H9 (cell line): Measurements from ENCODE around the gene CD9. TPM values are rescaled to one million over a fixed set of nuclear protein-coding genes. Genes with fewer than 3 reads are reported as not detected.

Experiments used
- DNase-seq: peaks from one replicate; pipeline ENCODE4 v3.0.0-alpha.2; 2017
- H2AFZ ChIP-seq: one replicate; pipeline ENCODE4 v1.6.1; 2013; ENCODE audit warnings: mild to moderate bottlenecking, low read length, control low read depth, moderate library complexity
- H2AK5ac ChIP-seq: 2 replicates; pipeline ENCODE4 v1.6.1; 2013; ENCODE audit warnings: low read length, control low read depth, mixed read lengths; ENCODE audit not compliant: insufficient read length
- H2BK120ac ChIP-seq: one replicate; pipeline ENCODE4 v1.6.1; 2013; ENCODE audit warnings: low read depth, mild to moderate bottlenecking, low read length, control low read depth, inconsistent platforms; ENCODE audit not compliant: poor library complexity, severe bottlenecking
- H2BK12ac ChIP-seq: 2 replicates; pipeline ENCODE4 v1.6.1; 2013; ENCODE audit warnings: low read length, control low read depth, mixed read lengths, low read depth; ENCODE audit not compliant: insufficient read length
- H2BK15ac ChIP-seq: 2 replicates; pipeline ENCODE4 v1.6.1; 2013; ENCODE audit warnings: low read depth, low read length, control low read depth
- H2BK20ac ChIP-seq: one replicate; pipeline ENCODE4 v1.6.1; 2013; ENCODE audit warnings: low read depth, mild to moderate bottlenecking, low read length, control low read depth, inconsistent platforms; ENCODE audit not compliant: poor library complexity, severe bottlenecking
- H2BK5ac ChIP-seq: 2 replicates; pipeline ENCODE4 v1.6.1; 2013; ENCODE audit warnings: low read length, control low read depth, mixed read lengths; ENCODE audit not compliant: insufficient read length
- H3K14ac ChIP-seq: 2 replicates; pipeline ENCODE4 v1.6.1; 2013; ENCODE audit warnings: low read length, control low read depth; ENCODE audit not compliant: insufficient read depth
- H3K18ac ChIP-seq: 2 replicates; pipeline ENCODE4 v1.6.1; 2013; ENCODE audit warnings: low read depth, mild to moderate bottlenecking, mixed read lengths, low read length, control low read depth; ENCODE audit not compliant: insufficient read length
- H3K23ac ChIP-seq: 2 replicates; pipeline ENCODE4 v1.6.1; 2013; ENCODE audit warnings: low read length, control low read depth, mixed read lengths, low read depth; ENCODE audit not compliant: insufficient read length
- H3K23me2 ChIP-seq: 2 replicates; pipeline ENCODE4 v1.6.1; 2013; ENCODE audit warnings: low read depth, mild to moderate bottlenecking, mixed read lengths, low read length, control low read depth; ENCODE audit not compliant: insufficient read length, poor library complexity, severe bottlenecking
- H3K27ac ChIP-seq: 2 replicates; pipeline ENCODE4 v1.5.1; 2013; ENCODE audit warnings: low read length, control low read depth, mixed read lengths, low read depth; ENCODE audit not compliant: insufficient read length
- H3K27me3 ChIP-seq: 2 replicates; pipeline ENCODE4 v1.6.1; 2013; ENCODE audit warnings: low read length, control low read depth, inconsistent platforms; ENCODE audit not compliant: insufficient read depth
- H3K4ac ChIP-seq: 2 replicates; pipeline ENCODE4 v1.6.1; 2013; ENCODE audit warnings: low read depth, mild to moderate bottlenecking, control low read depth, inconsistent platforms, low read length, moderate library complexity
- H3K4me1 ChIP-seq: 2 replicates; pipeline ENCODE4 v1.6.1; 2013; ENCODE audit warnings: low read length, control low read depth, inconsistent platforms; ENCODE audit not compliant: insufficient read depth
- H3K4me2 ChIP-seq: 2 replicates; pipeline ENCODE4 v1.6.1; 2013; ENCODE audit warnings: low read length, control low read depth, mixed read lengths; ENCODE audit not compliant: insufficient read length, insufficient read depth
- H3K56ac ChIP-seq: 2 replicates; pipeline ENCODE4 v1.6.1; 2013; ENCODE audit warnings: low read depth, mild to moderate bottlenecking, mixed read lengths, low read length, control low read depth; ENCODE audit not compliant: insufficient read length
- H3K79me1 ChIP-seq: 2 replicates; pipeline ENCODE4 v1.6.1; 2013; ENCODE audit warnings: low read depth, mild to moderate bottlenecking, moderate library complexity, low read length, control low read depth, inconsistent platforms; ENCODE audit not compliant: insufficient read depth, poor library complexity, severe bottlenecking
- H3K79me2 ChIP-seq: 2 replicates; pipeline ENCODE4 v1.6.1; 2013; ENCODE audit warnings: low read length, control low read depth, inconsistent platforms; ENCODE audit not compliant: insufficient read depth
- H3K9ac ChIP-seq: 2 replicates; pipeline ENCODE4 v1.6.1; 2013; ENCODE audit warnings: low read length, control low read depth, mixed read lengths; ENCODE audit not compliant: insufficient read length; ENCODE audit errors: extremely low read depth
- H3K9me3 ChIP-seq: one replicate; pipeline ENCODE4 v1.6.1; 2013; ENCODE audit warnings: low read depth, low read length, inconsistent platforms; ENCODE audit not compliant: control insufficient read depth
- H3T11ph ChIP-seq: one replicate; pipeline ENCODE4 v1.6.1; 2013; ENCODE audit warnings: mild to moderate bottlenecking, low read length, control low read depth, inconsistent platforms
- H4K20me1 ChIP-seq: one replicate; pipeline ENCODE4 v1.6.1; 2013; ENCODE audit not compliant: control insufficient read depth, insufficient read length, insufficient read depth
- H4K5ac ChIP-seq: 2 replicates; pipeline ENCODE4 v1.6.1; 2013; ENCODE audit warnings: low read depth, mild to moderate bottlenecking, mixed read lengths, low read length, control low read depth; ENCODE audit not compliant: insufficient read length
- H4K8ac ChIP-seq: replicated peaks from 2 replicates; pipeline ENCODE4 v1.6.1; 2013; ENCODE audit warnings: low read length, control low read depth, mixed read lengths, low read depth; ENCODE audit not compliant: insufficient read length
- H4K91ac ChIP-seq: 2 replicates; pipeline ENCODE4 v1.6.1; 2013; ENCODE audit warnings: low read depth, mild to moderate bottlenecking, moderate library complexity, mixed read lengths, low read length, control low read depth; ENCODE audit not compliant: insufficient read length
- H3K27ac Mint-ChIP-seq, 3 experiments: 2 replicates in 2 of 3; 3 replicates in 1 of 3; pipeline ENCODE4 v1.8.0; 2020 to 2021; ENCODE audit warnings: mixed read lengths in 3 of 3, mild to moderate bottlenecking in 1 of 3, moderate library complexity in 1 of 3
- H3K27me3 Mint-ChIP-seq: 2 replicates; pipeline ENCODE4 v1.8.0; 2021; ENCODE audit warnings: low read depth, mild to moderate bottlenecking, moderate library complexity, mixed read lengths
- H3K36me3 Mint-ChIP-seq, 3 experiments: 2 replicates in 2 of 3; 3 replicates in 1 of 3; pipeline ENCODE4 v1.8.0; 2020 to 2021; ENCODE audit warnings: low read depth in 3 of 3, mixed read lengths in 3 of 3; ENCODE audit not compliant: insufficient read depth in 1 of 3
- H3K4me1 Mint-ChIP-seq, 2 experiments: 2 replicates each; pipeline ENCODE4 v1.8.0; 2020; ENCODE audit warnings: mixed read lengths in 2 of 2
- H3K4me3 Mint-ChIP-seq, 2 experiments: 2 replicates in 1 of 2; 3 replicates in 1 of 2; pipeline ENCODE4 v1.8.0; 2020 to 2021; ENCODE audit warnings: mild to moderate bottlenecking in 2 of 2, mixed read lengths in 2 of 2, moderate library complexity in 1 of 2
- H3K9me3 Mint-ChIP-seq, 2 experiments: 2 replicates in 1 of 2; 3 replicates in 1 of 2; pipeline ENCODE4 v1.8.0; 2020; ENCODE audit warnings: mild to moderate bottlenecking in 2 of 2, mixed read lengths in 2 of 2, moderate library complexity in 1 of 2
- CTCF ChIP-seq: fragments of 200-600 bp; sonication (generic); conservative IDR thresholded peaks from 3 replicates; pipeline ENCODE4 v1.8.0; 2021; ENCODE audit warnings: antibody characterized with exemption, mild to moderate bottlenecking
- WGBS: extraction: QIAGEN DNeasy Blood & Tissue Kit; methylation state at CpG from one replicate; pipeline ENCODE4 v1.1.7; 2013; ENCODE audit warnings: missing lambda C conversion rate, low lambda C conversion rate, mixed read lengths; ENCODE audit not compliant: insufficient read length; ENCODE audit errors: extremely low coverage; 5-methylcytosine and 5-hydroxymethylcytosine counted together
- total RNA-seq: library from RNA; stranded (reverse); gene quantifications from 2 replicates; pipeline ENCODE4 v1.2.1, GENCODE V29; 2021

CD9 gene
- total RNA-seq, 1 experiment from 2014 or later, result 132 TPM

DNA sequence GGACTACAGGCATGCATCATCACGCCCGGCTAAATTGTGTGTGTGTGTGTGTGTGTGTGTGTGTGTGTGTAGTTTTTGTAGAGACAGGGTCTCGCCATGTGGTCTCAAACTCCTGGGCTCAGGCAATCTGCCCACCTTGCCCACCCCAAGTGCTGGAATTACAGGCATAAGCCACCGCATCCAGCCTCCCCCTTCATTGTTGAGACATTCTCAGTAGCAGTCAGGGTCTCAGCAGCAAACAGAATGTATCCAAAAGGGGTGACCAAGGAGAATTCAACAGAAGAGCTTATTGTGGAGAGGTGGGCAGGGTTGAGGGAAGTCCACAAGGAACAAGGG lies 73.0 kb downstream of the CD9 start:
- no peak overlapping the region for H2BK12ac ChIP-seq
- Mint-ChIP-seq H3K36me3 (no peaks in the 10 kb centered on the region), H3K9me3 (no peaks in the 10 kb centered on the region), H3K4me3 (0 out of 5 replicates have a peak overlapping the region, but pooled peaks of 1 of the 2 experiments have one; percentile 17), H3K27me3 (no peaks in the 10 kb centered on the region; the same call in 1 of the 2 replicates), H3K4me1 (peaks cover 53 to 67% of the 10 kb centered on the region in 2 experiments), H3K27ac (peak overlapping the region in 2 of 3 experiments; percentile 32 to 72; a peak in 3 of 7 replicates)
- no peak overlapping the region for H4K91ac ChIP-seq
- H3K4ac ChIP-seq, result no peak overlapping the region
- H3K14ac ChIP-seq, result peak overlapping the region; percentile 73; the same call in 1 of the 2 replicates
- H3K4me1 ChIP-seq, result peaks cover 13% of the 10 kb centered on the region
- H4K5ac ChIP-seq, result no peak overlapping the region
- TF ChIP-seq CTCF, result no peak
- H3K79me1 ChIP-seq, result no peaks in the 10 kb centered on the region
- no peak overlapping the region for H3K27ac ChIP-seq
- no peak overlapping the region for H3K9ac ChIP-seq
- no peak overlapping the region for H3K56ac ChIP-seq
- H3K9me3 ChIP-seq, result no peaks in the 10 kb centered on the region
- H2AK5ac ChIP-seq, result no peak overlapping the region
- H4K20me1 ChIP-seq, result no peaks in the 10 kb centered on the region
- H2AFZ ChIP-seq, result no peak overlapping the region
- no peaks in the 10 kb centered on the region for H3K27me3 ChIP-seq
- H3K4me2 ChIP-seq, result no peak overlapping the region
- WGBS, result no CpG with 5 or more reads among the region's 4 CpGs
- H3K23ac ChIP-seq, result no peak overlapping the region
- no peaks in the 10 kb centered on the region for H3K79me2 ChIP-seq
- no peak overlapping the region for H2BK20ac ChIP-seq
- H3T11ph ChIP-seq, result no peak overlapping the region
- no peak overlapping the region for H4K8ac ChIP-seq
- H2BK15ac ChIP-seq, result no peak overlapping the region
- H3K18ac ChIP-seq, result peak overlapping the region; percentile 69
- DNase-seq, result no peak
- peaks cover under 1% of the 10 kb centered on the region for H3K23me2 ChIP-seq
- no peak overlapping the region for H2BK120ac ChIP-seq
- H2BK5ac ChIP-seq, result no peak overlapping the region
